ENCODE results near the gene PPP1R3F. TPM values are rescaled to one million over a fixed set of nuclear protein-coding genes. Genes with fewer than 3 reads are reported as not detected.

The PPP1R3F gene
- total and polyA plus RNA-seq, 11 donors, result 13.9 to 31.7 (median 22.6) TPM

DNA sequence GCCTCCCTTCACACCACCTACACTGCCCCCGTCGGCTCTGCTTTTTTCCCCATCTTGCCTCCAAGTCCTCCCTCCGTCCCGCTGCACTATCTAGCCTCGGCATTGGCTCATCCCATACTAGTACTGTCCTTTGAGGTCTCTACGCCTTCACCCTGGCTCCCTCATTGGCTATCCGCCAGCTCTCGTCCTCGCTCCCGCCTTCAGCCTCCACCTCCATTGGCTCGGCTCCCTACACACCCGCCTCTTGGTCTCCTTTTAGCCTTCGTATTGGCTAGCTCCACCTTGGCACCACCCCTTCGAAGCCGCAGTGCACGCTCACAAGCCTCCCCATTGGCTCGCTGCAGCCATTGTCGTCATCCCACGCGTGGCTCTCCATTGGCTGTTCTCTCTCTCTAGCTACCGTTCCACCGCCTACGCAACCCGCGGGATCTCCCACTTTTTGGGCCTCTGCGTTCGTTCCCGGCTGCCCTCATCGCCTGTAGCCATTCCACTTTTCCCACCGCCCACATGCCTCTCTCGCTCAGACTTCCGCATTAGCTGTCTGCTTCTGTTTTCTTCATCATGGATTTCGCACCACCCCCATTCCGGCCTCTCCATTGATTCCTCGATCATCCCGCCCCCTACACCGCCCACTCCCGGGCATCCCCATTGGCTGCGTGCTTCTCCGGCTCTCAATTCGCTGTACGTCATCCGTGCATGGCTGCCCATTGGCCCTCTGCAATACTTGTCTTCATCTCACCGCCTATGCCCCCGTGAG lies 405 bp upstream of the PPP1R3F start:
- WGBS, 4 donors, result 0 to 52% (median 23%) methylated on average over 45 of the region's 45 CpGs
- peaks cover 0 to 34% (median 17%) of the 10 kb centered on the region in 12 donors for H3K4me1 ChIP-seq
- no peaks in the 10 kb centered on the region for H3K36me3 ChIP-seq
- no peaks in the 10 kb centered on the region for H3K9me3 ChIP-seq
- H3K27ac ChIP-seq, result peak overlapping the region; percentile 85 to 98 (median 90)
- no peaks in the 10 kb centered on the region for H3K27me3 ChIP-seq
- ATAC-seq (peak; percentile 94 to 98 (median 96)), DNase-seq (peak; percentile 96 to 98 (median 97))
- intact Hi-C loops (cut with DNase I), result loop anchor here in 3 of 10 donors (5.0 to 10.0 kb wide), 3 partner anchors 64 to 77 kb away; partner anchors contain the start of gene SYP (in 1 of the 3)
- peak overlapping the region; percentile 29 to 93 (median 74) for H3K4me3 ChIP-seq
- peak in 1 of 2 donors; percentile 73 for TF ChIP-seq POLR2A (IDR thresholded peaks at IDR 0.05)
- TF ChIP-seq, protein P1, sequence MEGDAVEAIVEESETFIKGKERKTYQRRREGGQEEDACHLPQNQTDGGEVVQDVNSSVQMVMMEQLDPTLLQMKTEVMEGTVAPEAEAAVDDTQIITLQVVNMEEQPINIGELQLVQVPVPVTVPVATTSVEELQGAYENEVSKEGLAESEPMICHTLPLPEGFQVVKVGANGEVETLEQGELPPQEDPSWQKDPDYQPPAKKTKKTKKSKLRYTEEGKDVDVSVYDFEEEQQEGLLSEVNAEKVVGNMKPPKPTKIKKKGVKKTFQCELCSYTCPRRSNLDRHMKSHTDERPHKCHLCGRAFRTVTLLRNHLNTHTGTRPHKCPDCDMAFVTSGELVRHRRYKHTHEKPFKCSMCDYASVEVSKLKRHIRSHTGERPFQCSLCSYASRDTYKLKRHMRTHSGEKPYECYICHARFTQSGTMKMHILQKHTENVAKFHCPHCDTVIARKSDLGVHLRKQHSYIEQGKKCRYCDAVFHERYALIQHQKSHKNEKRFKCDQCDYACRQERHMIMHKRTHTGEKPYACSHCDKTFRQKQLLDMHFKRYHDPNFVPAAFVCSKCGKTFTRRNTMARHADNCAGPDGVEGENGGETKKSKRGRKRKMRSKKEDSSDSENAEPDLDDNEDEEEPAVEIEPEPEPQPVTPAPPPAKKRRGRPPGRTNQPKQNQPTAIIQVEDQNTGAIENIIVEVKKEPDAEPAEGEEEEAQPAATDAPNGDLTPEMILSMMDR (IDR thresholded peaks at IDR 0.05), result no peak

DNA sequence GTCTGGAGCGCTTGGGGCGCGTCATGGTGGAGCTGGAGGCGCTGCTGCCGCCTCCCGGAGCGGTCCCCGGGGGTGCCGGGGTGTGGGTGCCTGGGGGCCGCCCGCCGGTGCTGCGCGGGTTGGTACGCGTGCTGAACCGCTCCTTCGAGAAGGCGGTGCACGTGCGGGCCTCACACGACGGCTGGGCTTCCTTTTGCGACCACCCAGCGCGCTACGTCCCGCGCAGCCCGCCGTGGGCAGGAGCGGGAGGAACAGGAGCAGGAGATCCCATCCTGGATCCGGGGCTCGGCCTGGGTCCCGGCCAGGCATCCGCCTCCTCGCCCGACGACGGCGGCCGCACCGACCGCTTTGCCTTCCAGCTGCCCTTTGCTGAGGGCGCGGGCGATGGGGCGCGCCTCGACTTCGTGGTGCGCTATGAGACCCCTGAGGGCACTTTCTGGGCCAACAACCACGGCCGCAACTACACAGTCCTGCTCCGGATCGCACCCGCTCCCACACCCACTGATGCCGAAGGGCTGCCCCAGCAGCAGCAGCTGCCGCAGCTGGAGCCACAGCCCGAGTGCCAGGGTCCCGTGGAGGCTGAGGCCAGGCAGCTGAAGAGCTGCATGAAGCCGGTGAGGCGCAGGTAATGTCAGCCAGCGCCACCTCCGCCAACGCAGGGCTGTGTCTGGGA lies 792 bp downstream of the PPP1R3F start:
- whole genome bisulfite sequencing, 4 donors, result 40 to 84% (median 59%) methylated on average over 17 to 66 of the region's 66 CpGs

GRCh38 chrX:49271341-49271740 lies 1.7 kb downstream of the PPP1R3F start:
- no peaks in the 10 kb centered on the region for H3K9me3 ChIP-seq
- H3K27ac ChIP-seq, result no peak overlapping the region
- 55 to 75% (median 65%) methylated on average over 2 of the region's 2 CpGs for WGBS, 4 donors
- H3K36me3 ChIP-seq, result no peaks in the 10 kb centered on the region
- H3K4me3 ChIP-seq, result peak overlapping the region in 3 of 12 donors; percentile 12 to 93 (median 18)
- H3K27me3 ChIP-seq, result peaks cover 0 to 9% (median 0%) of the 10 kb centered on the region in 9 donors
- ATAC-seq (no peak), DNase-seq (no peak)
- H3K4me1 ChIP-seq, result peaks cover 0 to 34% (median 17%) of the 10 kb centered on the region in 12 donors
- TF ChIP-seq POLR2A (IDR thresholded peaks at IDR 0.05), result no peak
- TF ChIP-seq, protein P1 (IDR thresholded peaks at IDR 0.05), result no peak
- intact Hi-C loops (cut with DNase I), result loop anchor here in 2 of 10 donors (5.0 to 10.0 kb wide), 2 partner anchors 74 to 77 kb away; no protein-coding TSS in a partner anchor

More for the DNA sequence above, 792 bp downstream of the PPP1R3F start:
- peak overlapping the region; percentile 34 to 93 (median 74) for H3K4me3 ChIP-seq
- peaks cover 0 to 34% (median 17%) of the 10 kb centered on the region in 12 donors for H3K4me1 ChIP-seq
- peak overlapping the region; percentile 85 to 98 (median 90) for H3K27ac ChIP-seq
- intact Hi-C loops (cut with DNase I), result loop anchor here in 2 of 10 donors (5.0 to 10.0 kb wide), 2 partner anchors 73 to 76 kb away; no protein-coding TSS in a partner anchor
- no peak for ATAC-seq
- no peak for TF ChIP-seq POLR2A (IDR thresholded peaks at IDR 0.05)
- TF ChIP-seq, protein P1 (IDR thresholded peaks at IDR 0.05), result no peak
- H3K27me3 ChIP-seq, result peaks cover 0 to 6% (median 0%) of the 10 kb centered on the region in 9 donors
- H3K36me3 ChIP-seq, result no peaks in the 10 kb centered on the region
- H3K9me3 ChIP-seq, result no peaks in the 10 kb centered on the region
- peak in 1 of 5 donors; percentile 18 for DNase-seq
